Right lobe of liver (tissue), 4 donors: ENCODE measurements around the gene CCDC9.
A peak's percentile ranks its signal among the peaks of the same experiment; 100 is the strongest.

Experiments
- CTCF ChIP-seq, 4 donors: fragments of 200-600 bp in 3 of 4; fragments of 450-650 bp in 1 of 4; IDR thresholded peaks; one replicate each; pipeline versions ENCODE4 v1.5.1 to v1.8.0; 2016 to 2022; ENCODE audit warnings: antibody characterized with exemption in 4 of 4, mild to moderate bottlenecking in 2 of 4
- POLR2A ChIP-seq: fragments of 450-650 bp; IDR thresholded peaks from one replicate; pipeline ENCODE4 v1.6.1; 2017; ENCODE audit warnings: antibody characterized with exemption, mild to moderate bottlenecking
- donor health status: DM: no; HTN: no; CAD: no.
- donor health status: DM: no; HTN: no; CAD: no.
- donor health status: DM: no; HTN: yes; CAD: no.

GRCh38 chr19:47309608-47310007 is 53.3 kb downstream of the CCDC9 start, which contains the start of gene C5AR1:
- no peak for TF ChIP-seq CTCF (IDR thresholded peaks at IDR 0.05)
- peak; percentile 47 for TF ChIP-seq POLR2A
